DMS 273 (cell line): Measurements from ENCODE around the gene TOP2B.

Experiments
- DNase-seq: peaks from one replicate; lab custom pipeline; 2025; ENCODE audit not compliant: unreplicated experiment; lab: John Stamatoyannopoulos, UW

TOP2B gene

GRCh38 chr3:25564075-25564474, 100.6 kb downstream of the TOP2B start:
- no peak for DNase-seq

- no peak for DNase-seq
Observed at GRCh38 chr3:25563601-25564000, 101.1 kb downstream of the TOP2B start.

GRCh38 chr3:25558796-25559195, 105.9 kb downstream of the TOP2B start:
- no peak for DNase-seq

GRCh38 chr3:25558121-25558520, 106.6 kb downstream of the TOP2B start:
- DNase-seq: no peak

GRCh38 chr3:25557694-25558093, 107.0 kb downstream of the TOP2B start:
- no peak for DNase-seq

GRCh38 chr3:25556447-25556846, 108.3 kb downstream of the TOP2B start:
- DNase-seq: no peak

GRCh38 chr3:25555695-25556437, 108.8 kb downstream of the TOP2B start:
- no peak for DNase-seq

- DNase-seq: no peak
Observed at GRCh38 chr3:25554376-25554775, 110.3 kb downstream of the TOP2B start.

GRCh38 chr3:25552251-25552650, 112.5 kb downstream of the TOP2B start:
- DNase-seq: no peak

GRCh38 chr3:25548836-25549235, 115.9 kb downstream of the TOP2B start:
- no peak for DNase-seq

- DNase-seq: no peak
Observed at GRCh38 chr3:25547943-25548674, 116.6 kb downstream of the TOP2B start.
